ENCODE data around the gene DNAJC13.

DNAJC13 gene

DNA sequence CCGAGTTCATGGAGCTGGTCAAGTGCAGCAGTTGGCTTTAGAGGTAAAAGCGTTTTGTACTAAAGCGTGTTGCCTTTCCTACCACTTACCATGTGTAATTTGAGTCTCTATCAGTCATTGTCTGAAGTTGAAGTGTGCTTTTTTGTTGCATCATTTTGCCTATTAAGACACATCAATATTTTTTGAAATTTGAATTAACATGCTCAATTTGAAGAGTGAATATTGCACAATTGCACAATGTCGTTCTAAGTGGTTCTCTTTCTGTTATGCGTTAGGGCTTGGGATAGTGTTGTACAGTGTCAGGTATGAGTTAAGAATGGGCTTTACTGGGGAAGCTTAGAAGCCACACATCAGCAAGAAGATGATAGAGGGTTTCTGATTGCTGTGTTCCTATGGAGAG lies 95.8 kb downstream of the DNAJC13 start:
- TF ChIP-seq ZFP30 (CRISPR knock-in tag; IDR thresholded peaks at IDR 0.05) (no peak), ISL1 (CRISPR knock-in tag; IDR thresholded peaks at IDR 0.05) (no peak), TOX (CRISPR knock-in tag; IDR thresholded peaks at IDR 0.05; ENCODE audit: borderline replicate concordance) (no peak), OSR1 (CRISPR knock-in tag; IDR thresholded peaks at IDR 0.05) (no peak), GLIS3 (CRISPR knock-in tag; IDR thresholded peaks at IDR 0.05) (no peak), ARNTL (CRISPR knock-in tag; IDR thresholded peaks at IDR 0.05; ENCODE audit: borderline replicate concordance, low read depth) (no peak), ZNF70 (CRISPR knock-in tag; IDR thresholded peaks at IDR 0.05) (no peak), ZFP3 (CRISPR knock-in tag; IDR thresholded peaks at IDR 0.05) (no peak), ZNF8 (CRISPR knock-in tag; IDR thresholded peaks at IDR 0.05) (no peak), SNAI2 (CRISPR knock-in tag; IDR thresholded peaks at IDR 0.05) (no peak), RARB (CRISPR knock-in tag; IDR thresholded peaks at IDR 0.05) (no peak), ZC3H10 (CRISPR knock-in tag; IDR thresholded peaks at IDR 0.05) (no peak), TCF4 (CRISPR knock-in tag; IDR thresholded peaks at IDR 0.05; ENCODE audit: borderline replicate concordance) (no peak)
- TF ChIP-seq, protein P1, sequence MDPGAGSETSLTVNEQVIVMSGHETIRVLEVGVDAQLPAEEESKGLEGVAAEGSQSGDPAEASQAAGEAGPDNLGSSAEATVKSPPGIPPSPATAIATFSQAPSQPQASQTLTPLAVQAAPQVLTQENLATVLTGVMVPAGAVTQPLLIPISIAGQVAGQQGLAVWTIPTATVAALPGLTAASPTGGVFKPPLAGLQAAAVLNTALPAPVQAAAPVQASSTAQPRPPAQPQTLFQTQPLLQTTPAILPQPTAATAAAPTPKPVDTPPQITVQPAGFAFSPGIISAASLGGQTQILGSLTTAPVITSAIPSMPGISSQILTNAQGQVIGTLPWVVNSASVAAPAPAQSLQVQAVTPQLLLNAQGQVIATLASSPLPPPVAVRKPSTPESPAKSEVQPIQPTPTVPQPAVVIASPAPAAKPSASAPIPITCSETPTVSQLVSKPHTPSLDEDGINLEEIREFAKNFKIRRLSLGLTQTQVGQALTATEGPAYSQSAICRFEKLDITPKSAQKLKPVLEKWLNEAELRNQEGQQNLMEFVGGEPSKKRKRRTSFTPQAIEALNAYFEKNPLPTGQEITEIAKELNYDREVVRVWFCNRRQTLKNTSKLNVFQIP (CRISPR knock-in tag; IDR thresholded peaks at IDR 0.05; ENCODE audit: borderline replicate concordance, low read depth) = no peak
- TF ChIP-seq, protein P2, sequence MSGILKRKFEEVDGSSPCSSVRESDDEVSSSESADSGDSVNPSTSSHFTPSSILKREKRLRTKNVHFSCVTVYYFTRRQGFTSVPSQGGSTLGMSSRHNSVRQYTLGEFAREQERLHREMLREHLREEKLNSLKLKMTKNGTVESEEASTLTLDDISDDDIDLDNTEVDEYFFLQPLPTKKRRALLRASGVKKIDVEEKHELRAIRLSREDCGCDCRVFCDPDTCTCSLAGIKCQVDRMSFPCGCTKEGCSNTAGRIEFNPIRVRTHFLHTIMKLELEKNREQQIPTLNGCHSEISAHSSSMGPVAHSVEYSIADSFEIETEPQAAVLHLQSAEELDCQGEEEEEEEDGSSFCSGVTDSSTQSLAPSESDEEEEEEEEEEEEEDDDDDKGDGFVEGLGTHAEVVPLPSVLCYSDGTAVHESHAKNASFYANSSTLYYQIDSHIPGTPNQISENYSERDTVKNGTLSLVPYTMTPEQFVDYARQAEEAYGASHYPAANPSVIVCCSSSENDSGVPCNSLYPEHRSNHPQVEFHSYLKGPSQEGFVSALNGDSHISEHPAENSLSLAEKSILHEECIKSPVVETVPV (CRISPR knock-in tag; IDR thresholded peaks at IDR 0.05) = no peak
- TF ChIP-seq, protein P3, sequence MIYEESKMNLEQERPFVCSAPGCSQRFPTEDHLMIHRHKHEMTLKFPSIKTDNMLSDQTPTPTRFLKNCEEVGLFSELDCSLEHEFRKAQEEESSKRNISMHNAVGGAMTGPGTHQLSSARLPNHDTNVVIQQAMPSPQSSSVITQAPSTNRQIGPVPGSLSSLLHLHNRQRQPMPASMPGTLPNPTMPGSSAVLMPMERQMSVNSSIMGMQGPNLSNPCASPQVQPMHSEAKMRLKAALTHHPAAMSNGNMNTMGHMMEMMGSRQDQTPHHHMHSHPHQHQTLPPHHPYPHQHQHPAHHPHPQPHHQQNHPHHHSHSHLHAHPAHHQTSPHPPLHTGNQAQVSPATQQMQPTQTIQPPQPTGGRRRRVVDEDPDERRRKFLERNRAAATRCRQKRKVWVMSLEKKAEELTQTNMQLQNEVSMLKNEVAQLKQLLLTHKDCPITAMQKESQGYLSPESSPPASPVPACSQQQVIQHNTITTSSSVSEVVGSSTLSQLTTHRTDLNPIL (CRISPR knock-in tag; IDR thresholded peaks at IDR 0.05; ENCODE audit: low read depth) = no peak
- TF ChIP-seq, protein P4, sequence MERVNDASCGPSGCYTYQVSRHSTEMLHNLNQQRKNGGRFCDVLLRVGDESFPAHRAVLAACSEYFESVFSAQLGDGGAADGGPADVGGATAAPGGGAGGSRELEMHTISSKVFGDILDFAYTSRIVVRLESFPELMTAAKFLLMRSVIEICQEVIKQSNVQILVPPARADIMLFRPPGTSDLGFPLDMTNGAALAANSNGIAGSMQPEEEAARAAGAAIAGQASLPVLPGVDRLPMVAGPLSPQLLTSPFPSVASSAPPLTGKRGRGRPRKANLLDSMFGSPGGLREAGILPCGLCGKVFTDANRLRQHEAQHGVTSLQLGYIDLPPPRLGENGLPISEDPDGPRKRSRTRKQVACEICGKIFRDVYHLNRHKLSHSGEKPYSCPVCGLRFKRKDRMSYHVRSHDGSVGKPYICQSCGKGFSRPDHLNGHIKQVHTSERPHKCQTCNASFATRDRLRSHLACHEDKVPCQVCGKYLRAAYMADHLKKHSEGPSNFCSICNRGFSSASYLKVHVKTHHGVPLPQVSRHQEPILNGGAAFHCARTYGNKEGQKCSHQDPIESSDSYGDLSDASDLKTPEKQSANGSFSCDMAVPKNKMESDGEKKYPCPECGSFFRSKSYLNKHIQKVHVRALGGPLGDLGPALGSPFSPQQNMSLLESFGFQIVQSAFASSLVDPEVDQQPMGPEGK (CRISPR knock-in tag; IDR thresholded peaks at IDR 0.05; ENCODE audit: borderline replicate concordance) = no peak

DNA sequence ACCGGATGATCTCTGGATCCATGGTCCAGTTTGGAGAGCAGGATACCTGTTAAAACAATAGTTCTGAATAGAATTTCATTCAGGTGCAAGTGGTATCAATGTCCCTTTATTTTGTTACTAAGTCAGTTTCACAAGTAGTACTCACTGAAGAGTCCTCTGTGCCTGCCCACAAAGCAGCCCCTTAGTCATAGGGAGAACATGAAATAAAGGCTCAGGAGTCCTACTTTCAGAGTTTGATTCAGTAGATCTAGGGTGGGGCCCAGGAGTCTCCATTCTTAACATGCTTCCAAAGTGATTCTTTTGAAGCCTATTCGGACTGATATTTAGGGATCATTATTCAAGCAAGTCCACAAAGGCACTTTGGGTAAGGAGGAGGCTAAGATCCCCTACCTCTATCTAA lies 100.0 kb downstream of the DNAJC13 start:
- TF ChIP-seq ESRRG (CRISPR knock-in tag; IDR thresholded peaks at IDR 0.05) = no peak
- no peak for TF ChIP-seq ZNF70 (CRISPR knock-in tag; IDR thresholded peaks at IDR 0.05)
- TF ChIP-seq TCF4 (CRISPR knock-in tag; IDR thresholded peaks at IDR 0.05; ENCODE audit: borderline replicate concordance) = no peak
- TF ChIP-seq, protein P3 (CRISPR knock-in tag; IDR thresholded peaks at IDR 0.05; ENCODE audit: low read depth) = no peak
- no peak for TF ChIP-seq CSDC2 (CRISPR knock-in tag; IDR thresholded peaks at IDR 0.05)
- TF ChIP-seq, protein P4 (CRISPR knock-in tag; IDR thresholded peaks at IDR 0.05; ENCODE audit: borderline replicate concordance) = no peak
- TF ChIP-seq, protein P5, sequence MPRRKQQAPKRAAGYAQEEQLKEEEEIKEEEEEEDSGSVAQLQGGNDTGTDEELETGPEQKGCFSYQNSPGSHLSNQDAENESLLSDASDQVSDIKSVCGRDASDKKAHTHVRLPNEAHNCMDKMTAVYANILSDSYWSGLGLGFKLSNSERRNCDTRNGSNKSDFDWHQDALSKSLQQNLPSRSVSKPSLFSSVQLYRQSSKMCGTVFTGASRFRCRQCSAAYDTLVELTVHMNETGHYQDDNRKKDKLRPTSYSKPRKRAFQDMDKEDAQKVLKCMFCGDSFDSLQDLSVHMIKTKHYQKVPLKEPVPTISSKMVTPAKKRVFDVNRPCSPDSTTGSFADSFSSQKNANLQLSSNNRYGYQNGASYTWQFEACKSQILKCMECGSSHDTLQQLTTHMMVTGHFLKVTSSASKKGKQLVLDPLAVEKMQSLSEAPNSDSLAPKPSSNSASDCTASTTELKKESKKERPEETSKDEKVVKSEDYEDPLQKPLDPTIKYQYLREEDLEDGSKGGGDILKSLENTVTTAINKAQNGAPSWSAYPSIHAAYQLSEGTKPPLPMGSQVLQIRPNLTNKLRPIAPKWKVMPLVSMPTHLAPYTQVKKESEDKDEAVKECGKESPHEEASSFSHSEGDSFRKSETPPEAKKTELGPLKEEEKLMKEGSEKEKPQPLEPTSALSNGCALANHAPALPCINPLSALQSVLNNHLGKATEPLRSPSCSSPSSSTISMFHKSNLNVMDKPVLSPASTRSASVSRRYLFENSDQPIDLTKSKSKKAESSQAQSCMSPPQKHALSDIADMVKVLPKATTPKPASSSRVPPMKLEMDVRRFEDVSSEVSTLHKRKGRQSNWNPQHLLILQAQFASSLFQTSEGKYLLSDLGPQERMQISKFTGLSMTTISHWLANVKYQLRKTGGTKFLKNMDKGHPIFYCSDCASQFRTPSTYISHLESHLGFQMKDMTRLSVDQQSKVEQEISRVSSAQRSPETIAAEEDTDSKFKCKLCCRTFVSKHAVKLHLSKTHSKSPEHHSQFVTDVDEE (CRISPR knock-in tag; IDR thresholded peaks at IDR 0.05) = no peak
- no peak for TF ChIP-seq PPARA (CRISPR knock-in tag; IDR thresholded peaks at IDR 0.05; ENCODE audit: borderline replicate concordance)
- TF ChIP-seq ZFP30 (CRISPR knock-in tag; IDR thresholded peaks at IDR 0.05) = no peak
- TF ChIP-seq, protein P2 (CRISPR knock-in tag; IDR thresholded peaks at IDR 0.05) = no peak
- no peak for TF ChIP-seq TOX (CRISPR knock-in tag; IDR thresholded peaks at IDR 0.05; ENCODE audit: borderline replicate concordance)
- TF ChIP-seq BACH2 (CRISPR knock-in tag; IDR thresholded peaks at IDR 0.05; ENCODE audit: borderline replicate concordance) = no peak
- TF ChIP-seq GLIS3 (CRISPR knock-in tag; IDR thresholded peaks at IDR 0.05) = no peak
- no peak for TF ChIP-seq OSR1 (CRISPR knock-in tag; IDR thresholded peaks at IDR 0.05)
- no peak for TF ChIP-seq ZNF8 (CRISPR knock-in tag; IDR thresholded peaks at IDR 0.05)
- no peak for TF ChIP-seq ZNF565 (CRISPR knock-in tag; conservative IDR thresholded peaks at IDR 0.05; ENCODE audit: low read depth)
- TF ChIP-seq ARNTL (CRISPR knock-in tag; IDR thresholded peaks at IDR 0.05; ENCODE audit: borderline replicate concordance, low read depth) = no peak
- TF ChIP-seq ZC3H10 (CRISPR knock-in tag; IDR thresholded peaks at IDR 0.05) = no peak
- ATAC-seq = no peak

More for the DNA sequence above, 95.8 kb downstream of the DNAJC13 start:
- ATAC-seq = no peak
